IPS-NIHi11 (cell line): Measurements from ENCODE around the gene RABGGTA.
"Not testable (repeated sequence)": the region's sequence is repeated elsewhere in the genome, so short reads cannot be mapped to it uniquely, and the experiment has no call there.

ENCODE experiments used
- DNase-seq: peaks from one replicate; pipeline ENCODE4 v3.0.0; 2012; ENCODE audit warnings: mixed read lengths, low spot score

The RABGGTA gene

DNA sequence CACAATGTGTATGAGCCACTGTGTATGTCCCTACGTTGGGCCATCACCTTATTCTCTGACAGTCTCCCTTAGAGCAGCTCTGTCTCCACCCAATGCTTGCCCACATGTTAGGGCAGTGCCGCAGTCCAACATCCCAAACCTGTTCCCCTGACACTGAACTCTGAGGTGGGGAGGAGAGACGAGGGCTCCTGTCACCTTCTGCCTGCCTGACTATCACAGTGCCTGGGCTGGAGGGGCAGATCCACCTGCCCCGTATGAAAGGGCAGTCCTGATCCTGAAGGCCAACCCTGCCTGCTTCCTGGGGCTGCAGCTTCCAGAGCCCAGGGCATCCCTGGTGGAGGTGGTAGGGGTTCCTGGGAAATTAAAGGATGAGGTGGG, 10.6 kb downstream of the RABGGTA start:
- no peak for DNase-seq

DNA sequence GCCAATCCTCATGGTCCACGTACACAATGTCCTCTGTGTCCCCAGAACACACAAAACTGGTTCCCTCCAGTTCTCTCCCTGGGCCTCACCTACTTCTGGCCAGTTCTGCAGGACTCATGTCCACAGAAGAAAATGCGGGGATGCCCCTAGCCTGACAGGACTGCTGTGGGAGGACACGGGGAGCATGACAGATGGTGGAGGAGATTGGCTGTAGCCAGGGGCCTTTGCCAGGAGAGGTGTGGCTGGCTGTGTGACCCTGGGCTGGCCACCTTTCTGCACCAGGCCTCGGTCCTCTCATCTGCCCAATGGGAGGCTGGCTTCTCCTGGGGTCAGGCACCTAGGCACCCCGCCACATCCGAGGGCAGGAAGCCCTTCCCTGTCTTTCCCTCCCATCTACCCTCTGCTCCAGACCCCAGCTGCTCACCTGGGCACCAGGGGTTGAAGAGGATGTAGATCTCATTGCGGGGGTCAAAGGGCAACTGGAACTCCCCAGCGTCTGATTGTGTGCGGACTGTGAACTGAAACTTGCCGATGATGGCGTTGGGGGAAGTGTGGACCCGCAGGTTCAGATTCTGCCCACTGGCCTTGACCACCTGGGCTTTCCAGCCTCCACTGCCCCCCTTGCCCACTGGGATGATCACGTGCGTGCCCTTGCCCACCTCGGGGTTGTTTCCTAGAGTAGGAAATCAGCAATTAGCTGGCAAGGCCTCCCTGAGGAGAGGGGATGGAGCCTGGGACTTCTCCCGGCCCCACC, 11.2 kb downstream of the RABGGTA start:
- DNase-seq, result no peak

DNA sequence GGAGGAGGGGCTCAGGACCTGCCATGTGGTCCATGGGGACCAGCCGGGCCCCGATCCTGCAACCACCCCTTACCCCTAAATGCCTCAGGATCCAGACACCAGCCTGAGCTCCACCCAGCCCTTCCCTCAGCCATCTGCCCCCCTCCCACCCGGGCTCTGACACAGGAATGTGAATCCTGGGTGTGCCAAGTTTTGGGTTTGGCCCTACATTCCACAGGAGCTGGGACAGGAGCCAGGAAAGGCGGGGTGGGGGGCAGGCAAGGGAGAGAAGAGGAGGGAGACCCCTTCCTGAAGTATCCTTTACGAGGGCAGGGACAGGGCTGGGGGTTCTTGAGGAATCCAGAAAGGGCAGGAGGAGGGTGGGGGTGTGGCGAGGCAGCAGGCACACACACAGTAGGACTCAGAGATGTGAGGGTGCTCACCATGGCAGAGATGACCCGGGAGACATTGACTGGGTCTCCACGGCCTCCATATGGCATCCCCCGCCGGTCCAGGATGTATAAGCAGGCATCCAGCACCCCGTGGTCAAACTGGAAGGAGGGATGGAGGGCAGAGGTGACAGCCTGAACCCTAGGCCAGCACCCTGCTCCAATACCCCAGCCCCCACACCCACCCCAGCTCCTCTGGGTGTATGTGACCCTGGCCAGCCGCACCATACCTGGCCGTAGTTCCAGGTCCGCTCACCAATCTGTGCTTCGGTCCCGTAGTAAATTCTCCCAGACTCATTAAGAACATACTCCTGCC, 11.9 kb downstream of the RABGGTA start:
- DNase-seq, result peak; percentile 42

DNA sequence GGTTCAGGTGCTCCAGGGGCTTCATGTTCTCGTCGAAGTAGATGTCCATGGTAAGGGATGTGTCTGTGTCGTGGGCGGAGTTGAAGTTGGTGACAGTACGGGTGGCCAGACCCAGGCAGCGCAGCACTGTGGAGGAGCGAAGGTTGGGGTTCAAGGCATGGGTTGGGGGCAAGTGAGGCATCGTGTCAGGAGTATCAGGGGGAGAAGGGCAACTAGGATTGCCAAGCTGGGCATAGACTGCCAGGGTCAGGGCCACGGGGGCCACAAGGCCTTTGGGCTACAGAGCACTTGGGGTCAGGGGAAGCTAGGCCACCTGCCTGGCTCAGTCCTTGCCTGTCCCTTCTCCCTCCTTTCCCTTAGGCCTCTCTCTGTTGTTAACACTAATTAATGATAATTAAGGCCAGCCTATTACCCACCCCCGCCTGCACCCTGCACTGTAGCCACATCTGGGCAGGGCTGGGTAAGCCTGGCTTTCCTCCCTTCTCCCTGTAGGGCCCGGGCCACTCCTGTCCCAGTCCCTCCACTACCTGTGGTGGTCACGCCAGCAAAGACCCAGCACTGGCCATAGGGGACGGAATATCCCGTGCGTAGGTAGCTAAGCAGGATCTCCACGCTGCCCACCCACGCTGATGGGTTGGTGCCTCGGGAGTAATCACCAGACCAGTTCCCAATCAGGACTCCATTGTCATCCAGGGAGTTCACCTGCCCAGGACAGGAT, 12.7 kb downstream of the RABGGTA start:
- DNase-seq, result no peak

DNA sequence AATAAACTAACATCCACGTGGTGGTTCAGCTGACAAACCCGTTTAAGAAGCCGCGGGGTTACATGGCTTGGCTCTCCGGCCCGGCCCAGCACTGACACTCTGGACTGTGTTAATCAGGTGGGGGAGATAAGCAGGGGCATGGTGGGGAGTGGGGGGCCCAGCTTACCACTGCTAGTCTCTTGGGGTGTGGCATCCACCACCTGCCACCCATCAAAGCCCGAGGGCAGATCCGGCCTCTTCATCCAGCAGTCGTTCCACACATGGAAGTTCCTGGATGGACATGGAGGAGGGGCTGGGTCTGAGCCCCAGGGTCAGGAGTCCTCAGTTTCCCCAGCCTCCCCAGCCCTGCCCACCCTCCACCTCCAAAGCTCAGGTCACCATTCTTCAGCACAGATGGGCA, 13.3 kb downstream of the RABGGTA start:
- no peak for DNase-seq

DNA sequence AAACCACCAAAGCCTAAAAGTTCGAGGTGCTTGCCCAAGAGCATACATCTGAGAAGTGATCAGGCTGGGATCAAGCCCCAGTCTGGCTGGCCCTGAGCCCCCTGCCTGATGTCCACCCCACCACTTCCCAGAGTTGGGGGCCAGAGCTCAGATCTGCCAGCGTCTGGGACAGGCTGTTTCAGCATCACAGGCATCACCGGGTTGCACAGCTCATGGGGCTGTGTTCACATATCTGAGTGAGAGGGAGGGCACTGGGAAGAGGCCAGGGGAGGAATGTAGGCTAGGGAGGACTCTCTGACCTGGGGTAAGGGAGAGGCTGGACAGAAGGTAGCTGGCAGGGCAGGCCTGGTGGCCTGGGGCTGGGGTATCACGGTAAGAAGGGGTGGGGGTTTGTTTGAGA, 14.4 kb downstream of the RABGGTA start:
- DNase-seq, result no peak

DNA sequence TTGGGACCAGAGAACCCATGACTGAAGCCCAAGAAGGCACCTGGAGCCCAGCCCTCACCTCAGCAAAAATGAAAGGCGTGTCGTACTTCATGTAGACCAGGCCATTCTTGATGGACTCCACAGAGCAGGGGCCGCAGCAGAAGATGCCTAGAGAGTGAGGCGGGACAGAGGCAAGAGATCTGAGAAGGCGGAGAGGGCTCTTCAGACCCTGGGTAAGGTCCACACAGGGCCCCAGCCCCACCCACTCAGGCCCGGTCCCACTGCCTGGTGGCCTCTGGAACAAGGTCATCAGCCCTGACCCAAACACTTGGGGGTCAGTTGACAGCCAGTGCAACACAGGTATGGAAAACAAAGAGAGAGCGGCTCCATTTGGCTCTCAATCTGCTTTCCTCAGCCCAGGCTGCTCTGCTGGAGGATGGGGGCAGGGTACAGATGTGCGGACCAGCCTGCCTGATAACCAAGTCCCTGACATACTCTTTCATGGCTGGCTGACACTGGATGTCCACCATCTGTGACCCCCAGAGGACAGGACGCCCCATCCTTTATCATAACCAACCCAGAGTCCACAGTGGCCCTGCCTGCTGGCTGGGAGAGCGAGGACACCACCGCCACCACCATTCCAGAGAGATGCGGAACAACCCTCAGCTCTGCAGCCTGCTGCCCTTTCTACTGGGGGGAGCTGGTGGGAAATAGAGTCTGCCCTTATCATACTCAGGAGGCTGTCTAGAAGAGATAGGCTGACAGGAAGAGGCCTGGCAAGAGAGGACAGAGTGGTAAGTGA, 15.3 kb downstream of the RABGGTA start:
- DNase-seq, result no peak

DNA sequence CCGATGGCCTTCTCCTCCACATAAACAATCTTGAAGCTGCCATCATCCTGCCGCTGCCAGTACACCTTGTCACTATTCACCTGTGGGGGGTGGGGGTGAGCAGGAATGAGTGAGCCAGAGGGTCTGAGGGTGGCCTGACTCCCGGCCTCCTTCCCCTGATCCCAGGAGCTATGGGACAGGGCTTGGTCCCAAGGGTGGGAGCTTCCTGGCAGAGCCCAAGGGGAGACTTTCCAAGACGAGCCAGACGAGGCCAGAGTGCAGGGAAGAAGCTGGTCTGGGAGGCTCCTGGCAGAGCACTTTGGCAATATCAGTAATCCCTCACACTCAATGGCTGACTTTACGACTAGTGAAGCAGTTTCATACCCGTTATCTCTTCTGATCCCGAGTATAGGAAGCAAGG, 16.0 kb downstream of the RABGGTA start:
- DNase-seq, result no peak

DNA sequence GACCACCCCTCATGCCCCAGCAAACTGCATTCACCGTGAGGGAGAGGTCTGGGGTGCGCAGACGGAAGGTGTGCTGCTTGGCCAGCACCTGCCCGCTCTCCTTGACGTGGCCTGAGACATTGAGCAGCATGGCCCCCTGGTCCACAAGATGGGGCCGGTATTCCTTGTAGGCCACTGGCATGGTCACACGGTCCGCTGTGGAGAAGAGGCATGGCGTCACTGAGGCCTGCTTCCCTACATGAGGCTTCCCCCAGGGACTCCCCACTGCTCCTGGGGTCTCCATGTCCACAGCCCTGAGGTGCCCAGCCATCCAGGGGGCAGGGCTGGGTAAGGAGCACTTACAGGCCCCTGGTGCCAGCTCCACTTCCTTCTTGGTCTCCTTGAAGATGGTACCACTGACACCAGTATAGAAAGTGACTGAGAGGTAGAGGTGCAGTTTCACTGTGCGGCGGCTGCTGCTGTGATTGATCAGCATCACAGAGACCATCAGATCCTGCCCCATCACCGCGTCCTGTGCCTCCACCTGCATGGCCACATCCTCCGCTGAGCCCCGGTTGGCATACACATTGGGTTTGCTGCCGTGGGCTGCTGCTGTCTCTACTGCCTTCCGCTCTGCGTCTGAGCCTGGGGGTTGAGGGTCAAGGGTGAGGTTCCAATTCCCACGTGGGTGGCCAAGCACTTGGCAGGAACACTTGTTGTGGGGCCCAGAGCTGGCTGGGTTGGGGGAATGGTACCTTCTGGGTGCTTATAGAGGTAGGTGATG, 16.6 kb downstream of the RABGGTA start:
- no peak for DNase-seq

DNA sequence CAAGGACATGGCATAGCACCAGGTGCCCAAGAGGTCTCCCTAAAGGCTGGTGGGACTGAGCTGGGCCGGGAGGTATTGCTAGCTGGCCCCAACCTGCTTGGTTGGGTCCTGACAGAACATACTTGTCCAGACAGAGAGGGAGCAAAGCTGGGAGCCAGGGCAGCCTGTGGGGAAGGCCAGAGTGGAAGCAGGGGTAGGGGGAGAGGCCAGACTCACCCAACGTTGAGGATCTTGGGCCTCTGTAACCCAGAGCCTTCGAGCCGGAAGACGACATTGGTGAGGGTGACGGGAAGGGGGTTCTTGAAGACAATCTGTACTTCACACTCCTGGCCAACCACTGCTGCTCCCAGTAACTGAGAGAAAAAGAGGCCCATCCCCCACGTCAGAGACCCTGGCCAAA, 17.5 kb downstream of the RABGGTA start:
- no peak for DNase-seq

DNA sequence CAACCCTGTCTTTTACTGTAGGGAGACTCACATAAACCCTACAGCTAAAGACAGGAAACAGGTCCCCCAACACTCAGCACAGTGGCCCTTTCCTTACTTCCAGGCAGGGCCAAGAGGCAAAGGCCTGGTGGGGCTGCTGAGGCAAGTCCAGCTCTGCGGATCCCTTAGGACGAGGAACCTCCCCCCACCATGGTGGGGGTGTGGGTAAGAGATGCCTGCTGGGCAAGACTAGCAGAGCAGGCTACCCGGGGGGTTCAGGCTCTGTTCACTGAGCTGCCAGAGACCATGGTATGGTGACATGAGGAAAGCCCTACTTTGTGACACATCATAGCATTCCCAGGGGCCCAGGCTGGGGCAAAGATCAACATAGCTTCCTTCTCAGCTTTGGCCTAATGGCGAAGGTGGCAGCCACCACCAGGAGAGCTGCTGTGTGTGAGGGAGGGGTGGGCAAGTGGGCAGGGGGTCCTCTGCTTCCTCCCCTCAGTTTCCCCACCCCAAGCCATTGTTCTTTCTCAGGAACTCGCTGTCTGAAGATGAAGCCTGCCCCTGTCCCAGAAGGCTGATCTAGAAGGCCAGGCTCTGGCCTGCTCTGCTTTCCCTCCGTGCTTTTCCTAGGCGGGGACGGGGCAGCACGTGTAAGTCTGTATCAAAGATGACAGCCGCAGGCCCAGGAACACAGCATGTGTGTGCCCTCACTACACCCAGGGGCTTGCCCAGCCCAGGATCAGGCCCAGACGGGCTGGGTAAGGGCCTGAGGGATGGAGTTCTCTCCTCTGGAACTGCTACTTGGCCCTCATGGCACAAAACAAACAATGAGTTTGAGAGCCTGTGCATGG, 18.9 kb downstream of the RABGGTA start:
- no peak for DNase-seq

DNA sequence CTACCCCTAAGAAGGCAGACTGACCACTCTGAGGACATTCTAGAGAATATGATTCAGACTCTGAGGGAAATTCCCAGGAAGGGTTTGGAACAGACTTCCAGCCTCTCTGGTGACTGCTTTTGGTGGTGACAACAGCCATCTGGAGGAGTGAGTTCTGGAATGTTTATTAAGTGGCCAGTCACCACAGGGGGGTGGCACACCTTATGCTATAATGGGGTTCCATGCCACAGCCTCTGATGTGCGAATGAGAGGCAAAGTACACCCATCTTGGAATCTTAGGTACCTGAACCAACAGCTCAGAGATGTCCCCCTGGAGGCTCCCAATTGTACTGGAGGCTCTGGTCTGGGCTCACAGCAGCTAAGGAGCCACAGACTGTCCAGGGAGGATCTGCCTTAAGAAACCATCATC, 19.5 kb downstream of the RABGGTA start:
- DNase-seq, result no peak

DNA sequence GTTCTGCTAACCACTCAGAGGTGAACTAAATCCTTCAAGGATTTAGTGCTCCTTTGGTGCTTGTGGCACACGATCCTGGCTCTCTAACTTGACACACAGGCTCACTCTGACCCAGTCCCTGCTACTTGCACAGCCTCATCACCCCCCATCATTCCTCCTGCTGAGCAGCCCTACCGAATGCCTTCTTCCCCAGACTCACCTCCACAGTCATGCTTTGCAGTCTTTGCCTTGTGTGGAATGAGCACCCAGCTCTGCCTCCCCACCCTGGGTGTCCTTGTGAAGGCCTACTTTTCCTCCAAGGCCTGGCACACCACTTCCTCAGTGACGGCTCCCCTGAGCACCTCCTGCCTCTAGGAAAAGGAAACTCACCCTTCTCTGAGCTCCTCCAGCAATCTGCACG, 21.0 kb downstream of the RABGGTA start:
- DNase-seq, result no peak

DNA sequence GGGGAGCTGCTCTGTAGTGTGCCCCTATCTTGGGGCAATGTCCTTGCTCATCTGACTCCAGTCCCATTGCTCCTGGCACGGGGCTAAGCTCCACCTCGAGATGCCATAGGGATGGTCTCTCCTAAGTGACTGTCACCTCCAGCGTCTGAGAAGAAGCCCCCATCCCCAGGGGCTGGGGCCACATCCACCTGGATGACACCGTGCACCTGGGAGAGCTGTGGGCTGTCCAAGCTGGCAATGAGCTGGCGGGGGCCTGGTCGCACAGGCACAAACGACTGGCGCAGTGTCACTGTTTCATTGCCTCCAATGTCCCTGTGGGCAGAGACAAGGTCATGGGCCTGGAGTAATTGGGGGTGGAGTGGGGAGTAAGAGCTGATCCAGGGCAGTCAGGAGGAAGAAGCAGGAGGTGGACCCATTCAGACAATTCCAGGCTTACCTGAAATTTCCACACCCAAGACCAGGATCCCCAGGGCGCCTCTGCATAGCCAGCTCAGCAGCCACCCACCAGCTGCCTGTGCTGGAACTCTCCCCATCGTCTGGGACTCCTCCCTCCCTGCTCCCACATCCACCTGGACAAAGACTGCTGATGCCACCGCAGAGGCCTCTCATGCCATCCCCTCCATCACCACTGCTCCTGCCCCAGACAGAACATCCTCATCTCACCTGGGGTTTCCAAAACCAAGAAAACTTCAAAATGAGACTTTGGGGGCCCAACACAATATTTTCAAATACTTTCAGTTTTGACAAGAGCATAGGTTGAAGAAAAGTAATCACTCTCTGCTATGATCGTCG, 22.0 kb downstream of the RABGGTA start:
- no peak for DNase-seq

DNA sequence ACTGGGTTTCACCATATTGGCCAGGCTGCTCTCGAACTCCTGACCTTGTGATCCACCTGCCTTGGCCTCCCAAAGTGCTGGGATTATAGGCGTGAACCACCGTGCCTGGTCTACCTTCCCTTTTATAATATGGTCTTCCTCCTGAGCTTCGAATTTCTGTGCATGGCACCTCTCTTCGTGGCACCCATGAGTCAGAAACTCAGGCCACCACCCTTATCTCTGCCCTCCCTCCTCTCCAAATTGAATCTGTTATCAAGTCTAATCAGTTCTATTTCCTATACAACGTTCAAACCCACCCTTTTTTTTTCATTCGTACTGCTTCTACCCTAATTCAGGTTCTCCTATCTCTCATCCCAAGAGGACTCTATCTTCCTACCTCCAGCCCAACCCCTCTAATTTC, 24.0 kb downstream of the RABGGTA start:
- DNase-seq, result no peak

DNA sequence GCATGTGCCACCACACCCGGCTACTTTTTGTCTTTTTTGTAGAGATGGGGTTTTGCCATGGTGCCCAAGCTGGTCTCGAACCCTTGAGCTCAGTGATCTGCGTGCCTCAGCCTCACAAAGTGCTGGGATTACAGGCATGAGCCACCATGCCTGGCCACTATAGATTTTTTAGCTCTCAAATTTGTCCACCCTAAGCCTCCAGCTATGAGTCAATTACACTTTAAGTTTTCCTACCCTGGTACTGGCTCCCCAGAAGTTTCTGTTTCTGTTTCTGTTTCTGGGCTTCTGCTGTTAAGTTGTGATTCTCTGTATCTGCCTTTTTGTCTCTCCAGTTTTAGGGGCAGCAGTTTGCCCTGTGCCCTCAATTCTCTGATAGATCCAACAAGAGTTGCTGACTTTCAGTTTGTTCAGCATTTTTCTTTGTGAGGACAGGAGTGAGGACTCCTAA, 24.6 kb downstream of the RABGGTA start:
- no peak for DNase-seq

DNA sequence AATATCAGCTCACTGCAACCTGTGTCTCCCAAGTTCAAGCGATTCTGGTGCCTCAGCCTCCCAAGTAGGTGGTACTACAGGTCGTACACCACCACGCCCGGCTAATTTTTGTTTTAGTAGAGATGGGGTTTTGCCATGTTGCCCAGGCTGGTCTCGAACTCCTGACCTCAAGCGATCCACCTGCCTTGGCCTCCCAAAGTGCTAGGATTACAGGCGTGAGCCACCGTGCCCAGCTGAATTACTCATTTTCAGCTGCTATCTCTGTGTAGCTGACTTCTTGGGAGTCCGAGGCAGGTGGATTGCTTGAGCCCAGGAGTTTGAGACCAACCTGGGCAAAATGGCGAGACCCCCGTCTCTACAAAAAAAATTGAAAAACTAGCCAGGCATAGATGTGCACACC, 26.0 kb downstream of the RABGGTA start:
- DNase-seq, result not testable (repeated sequence)

DNA sequence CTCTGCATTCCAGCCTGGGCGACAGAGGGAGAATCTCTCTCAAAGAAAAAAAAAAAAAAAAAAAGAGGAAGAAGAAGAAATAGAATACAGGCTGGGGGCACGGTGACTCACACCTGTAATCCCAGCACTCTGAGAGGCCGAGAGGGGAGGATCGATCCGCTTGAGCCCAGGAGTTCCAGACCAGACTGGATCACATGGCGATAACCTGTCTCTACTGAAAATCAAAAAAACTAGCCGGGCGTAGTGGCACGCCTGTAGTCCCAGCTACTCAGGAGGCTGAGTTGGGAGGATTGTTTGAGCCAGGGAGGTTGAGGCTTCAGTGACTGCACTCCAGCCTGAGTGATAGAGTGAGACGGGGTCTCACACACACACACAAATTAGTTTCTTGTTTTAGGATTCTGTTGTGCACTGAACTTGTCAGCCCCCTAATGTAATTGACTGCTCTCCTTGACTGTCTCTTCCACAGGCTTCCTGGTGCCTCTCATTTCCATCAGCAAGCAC, 28.0 kb downstream of the RABGGTA start:
- DNase-seq, result no peak

DNA sequence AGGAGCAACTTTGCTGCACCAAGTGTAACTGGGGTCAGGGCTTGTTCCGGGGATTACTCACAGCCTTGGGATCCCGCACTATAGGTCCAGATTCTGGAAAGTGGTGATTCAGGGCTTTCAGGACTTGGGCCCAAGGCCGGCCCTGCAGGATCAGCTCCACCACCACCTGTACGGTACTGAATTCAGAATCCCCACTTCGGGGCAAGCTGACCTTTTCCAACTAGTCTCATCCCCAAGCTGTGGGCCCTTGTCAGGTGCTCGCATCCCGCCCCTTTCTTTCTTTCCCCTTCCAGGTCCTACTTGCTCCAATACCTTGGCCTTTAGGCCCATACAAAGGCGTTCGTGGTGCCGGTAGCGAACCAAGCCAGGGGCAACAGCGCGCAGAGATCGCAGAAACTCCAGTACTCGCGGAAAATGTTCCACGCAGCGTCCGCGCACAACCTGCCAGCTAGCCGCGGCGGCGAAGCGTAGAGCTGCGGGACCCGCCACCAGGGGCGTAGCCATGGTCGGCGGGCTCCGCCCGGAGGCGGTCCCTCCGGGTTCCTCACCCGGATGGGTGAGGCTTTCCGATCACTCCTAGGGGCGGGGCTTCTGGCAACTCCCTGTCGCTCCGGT, 29.5 kb downstream of the RABGGTA start:
- peak; percentile 98 for DNase-seq
